Measurements from ENCODE around the gene VANGL2.

Gene VANGL2

GRCh38 chr1:160400223-160400645 is at the start of gene VANGL2:
TSS of gene VANGL2 (plus strand) at chr1:160400564. CDS start at chr1:160415838, 15,274 bp downstream.
- DNase-seq: peak; percentile 66

- DNase-seq: no peak
Measured at GRCh38 chr1:160351629-160352028, 48.7 kb upstream of the VANGL2 start.

- no peak for DNase-seq
Measured at GRCh38 chr1:160352555-160352954, 47.8 kb upstream of the VANGL2 start.

GRCh38 chr1:160353223-160353622 is 47.1 kb upstream of the VANGL2 start:
- no peak for DNase-seq

GRCh38 chr1:160354388-160354985 is 45.9 kb upstream of the VANGL2 start:
- no peak for DNase-seq

GRCh38 chr1:160357286-160358002 is 42.9 kb upstream of the VANGL2 start:
- no peak for DNase-seq

- no peak for DNase-seq
Measured at GRCh38 chr1:160358073-160358472, 42.3 kb upstream of the VANGL2 start.

- DNase-seq: no peak
Measured at GRCh38 chr1:160359559-160360226, 40.7 kb upstream of the VANGL2 start.

- DNase-seq: no peak
Measured at GRCh38 chr1:160360227-160360695, 40.1 kb upstream of the VANGL2 start.

- DNase-seq: no peak
Measured at GRCh38 chr1:160361199-160361598, 39.2 kb upstream of the VANGL2 start.

- no peak for DNase-seq
Measured at GRCh38 chr1:160361814-160362167, 38.6 kb upstream of the VANGL2 start.

- no peak for DNase-seq
Measured at GRCh38 chr1:160362168-160362957, 38.0 kb upstream of the VANGL2 start.

- no peak for DNase-seq
Measured at GRCh38 chr1:160363010-160363409, 37.4 kb upstream of the VANGL2 start.

GRCh38 chr1:160363951-160364735 is 36.2 kb upstream of the VANGL2 start:
- no peak for DNase-seq

GRCh38 chr1:160365325-160365724 is 35.0 kb upstream of the VANGL2 start:
- DNase-seq: peak; percentile 46

GRCh38 chr1:160366731-160367515 is 33.4 kb upstream of the VANGL2 start, which contains the start of gene NHLH1:
TSS of gene NHLH1 (plus strand) at chr1:160367071. CDS start at chr1:160370732, 3,661 bp downstream.
- peak; percentile 45 for DNase-seq

GRCh38 chr1:160367516-160367900 is 32.9 kb upstream of the VANGL2 start:
- no peak for DNase-seq

- DNase-seq: no peak
Measured at GRCh38 chr1:160367934-160368923, 32.1 kb upstream of the VANGL2 start.

GRCh38 chr1:160369087-160369486 is 31.3 kb upstream of the VANGL2 start:
- no peak for DNase-seq
